HG03469 (cell line): ENCODE data around the gene MGAT1.

Experiments used
- ATAC-seq: cut with Tn5 transposase; IDR thresholded peaks from one replicate; pipeline ENCODE4 v1.9.1; 2021; ENCODE audit warnings: mild to moderate bottlenecking, moderate library complexity, moderate number of reproducible peaks; ENCODE audit not compliant: unreplicated experiment

MGAT1 gene

GRCh38 chr5:180824630-180825476 lies 22.2 kb upstream of the MGAT1 start:
- ATAC-seq, result no peak

GRCh38 chr5:180823940-180824629 lies 21.5 kb upstream of the MGAT1 start:
- ATAC-seq, result no peak

GRCh38 chr5:180823346-180823745 lies 20.7 kb upstream of the MGAT1 start:
- ATAC-seq, result no peak

- ATAC-seq, result no peak
Observed at GRCh38 chr5:180821538-180821937, 18.9 kb upstream of the MGAT1 start.

- peak; percentile 46 for ATAC-seq
Observed at GRCh38 chr5:180820788-180821321, 18.2 kb upstream of the MGAT1 start.

- ATAC-seq, result no peak
Observed at GRCh38 chr5:180818677-180819341, 16.2 kb upstream of the MGAT1 start.

- no peak for ATAC-seq
Observed at GRCh38 chr5:180817893-180818674, 15.5 kb upstream of the MGAT1 start.

GRCh38 chr5:180816608-180817534 lies 14.3 kb upstream of the MGAT1 start:
- ATAC-seq, result no peak

- no peak for ATAC-seq
Observed at GRCh38 chr5:180815293-180815917, 12.8 kb upstream of the MGAT1 start.

GRCh38 chr5:180813420-180813819 lies 10.8 kb upstream of the MGAT1 start:
- ATAC-seq, result no peak

- no peak for ATAC-seq
Observed at GRCh38 chr5:180811623-180812124, 9.1 kb upstream of the MGAT1 start.

- no peak for ATAC-seq
Observed at GRCh38 chr5:180810959-180811622, 8.5 kb upstream of the MGAT1 start.

- peak; percentile 32 for ATAC-seq
Observed at GRCh38 chr5:180810210-180810958, 7.8 kb upstream of the MGAT1 start.

- ATAC-seq, result peak; percentile 35
Observed at GRCh38 chr5:180809403-180810209, 7.0 kb upstream of the MGAT1 start.

- ATAC-seq, result no peak
Observed at GRCh38 chr5:180808461-180809000, 5.9 kb upstream of the MGAT1 start.

GRCh38 chr5:180807654-180808414 lies 5.2 kb upstream of the MGAT1 start:
- no peak for ATAC-seq
